ENCODE measurements around the gene SPATA20.
A peak's percentile ranks its signal among the peaks of the same experiment; 100 is the strongest.

The SPATA20 gene

GRCh38 chr17:50549256-50549941, 2.4 kb downstream of the SPATA20 start:
- DNase-seq (ENCODE audit: low spot score): no peak
- TF ChIP-seq, protein P1, sequence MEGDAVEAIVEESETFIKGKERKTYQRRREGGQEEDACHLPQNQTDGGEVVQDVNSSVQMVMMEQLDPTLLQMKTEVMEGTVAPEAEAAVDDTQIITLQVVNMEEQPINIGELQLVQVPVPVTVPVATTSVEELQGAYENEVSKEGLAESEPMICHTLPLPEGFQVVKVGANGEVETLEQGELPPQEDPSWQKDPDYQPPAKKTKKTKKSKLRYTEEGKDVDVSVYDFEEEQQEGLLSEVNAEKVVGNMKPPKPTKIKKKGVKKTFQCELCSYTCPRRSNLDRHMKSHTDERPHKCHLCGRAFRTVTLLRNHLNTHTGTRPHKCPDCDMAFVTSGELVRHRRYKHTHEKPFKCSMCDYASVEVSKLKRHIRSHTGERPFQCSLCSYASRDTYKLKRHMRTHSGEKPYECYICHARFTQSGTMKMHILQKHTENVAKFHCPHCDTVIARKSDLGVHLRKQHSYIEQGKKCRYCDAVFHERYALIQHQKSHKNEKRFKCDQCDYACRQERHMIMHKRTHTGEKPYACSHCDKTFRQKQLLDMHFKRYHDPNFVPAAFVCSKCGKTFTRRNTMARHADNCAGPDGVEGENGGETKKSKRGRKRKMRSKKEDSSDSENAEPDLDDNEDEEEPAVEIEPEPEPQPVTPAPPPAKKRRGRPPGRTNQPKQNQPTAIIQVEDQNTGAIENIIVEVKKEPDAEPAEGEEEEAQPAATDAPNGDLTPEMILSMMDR (IDR thresholded peaks at IDR 0.05; ENCODE audit: extremely low read depth, missing control alignments): no peak

GRCh38 chr17:50549969-50550368, 3.0 kb downstream of the SPATA20 start:
- TF ChIP-seq, protein P1 (IDR thresholded peaks at IDR 0.05; ENCODE audit: extremely low read depth, missing control alignments): no peak
- DNase-seq (ENCODE audit: low spot score): no peak

DNA sequence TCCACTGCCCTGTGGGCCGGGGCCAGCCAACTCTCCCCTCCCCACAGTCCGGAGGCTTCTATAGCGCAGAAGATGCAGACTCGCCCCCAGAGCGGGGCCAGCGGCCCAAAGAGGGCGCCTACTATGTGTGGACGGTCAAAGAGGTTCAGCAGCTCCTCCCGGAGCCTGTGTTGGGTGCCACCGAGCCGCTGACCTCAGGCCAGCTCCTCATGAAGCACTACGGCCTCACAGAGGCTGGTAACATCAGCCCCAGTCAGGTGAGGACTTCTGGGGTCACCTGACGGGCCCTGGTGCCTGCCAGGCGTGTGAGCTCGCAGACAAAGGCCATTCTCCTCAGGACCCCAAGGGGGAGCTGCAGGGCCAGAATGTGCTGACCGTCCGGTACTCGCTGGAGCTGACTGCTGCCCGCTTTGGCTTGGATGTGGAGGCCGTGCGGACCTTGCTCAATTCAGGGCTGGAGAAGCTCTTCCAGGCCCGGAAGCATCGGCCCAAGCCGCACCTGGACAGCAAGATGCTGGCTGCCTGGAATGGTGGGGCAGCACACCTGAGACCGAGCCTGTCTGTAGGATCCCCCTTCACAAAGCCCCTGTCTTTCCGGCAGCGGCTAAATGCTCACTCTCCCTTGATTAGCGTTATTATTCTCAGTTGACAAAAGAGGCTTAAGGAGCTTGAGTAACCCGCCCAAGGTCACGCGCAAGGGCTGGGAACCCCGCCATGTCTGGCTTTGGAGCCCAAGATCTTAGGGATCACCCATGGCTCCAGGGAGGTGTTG, 3.9 kb downstream of the SPATA20 start:
- DNase-seq (ENCODE audit: low spot score): no peak
- TF ChIP-seq, protein P1 (IDR thresholded peaks at IDR 0.05; ENCODE audit: extremely low read depth, missing control alignments): peak; percentile 35

DNA sequence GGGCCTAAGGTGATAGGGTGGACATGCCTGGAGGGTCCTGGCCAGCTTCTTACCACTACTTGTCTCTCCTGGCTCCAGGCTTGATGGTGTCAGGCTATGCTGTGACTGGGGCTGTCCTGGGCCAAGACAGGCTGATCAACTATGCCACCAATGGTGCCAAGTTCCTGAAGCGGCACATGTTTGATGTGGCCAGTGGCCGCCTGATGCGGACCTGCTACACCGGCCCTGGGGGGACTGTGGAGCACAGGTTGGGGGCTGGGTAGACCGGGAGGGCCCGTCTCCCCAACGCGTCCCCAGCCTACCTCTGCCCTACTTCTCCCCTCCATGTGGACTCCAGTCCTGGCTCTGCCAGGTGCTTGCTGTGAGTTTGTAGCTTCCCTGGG, 4.5 kb downstream of the SPATA20 start:
- no peak for DNase-seq (ENCODE audit: low spot score)
- TF ChIP-seq, protein P1 (IDR thresholded peaks at IDR 0.05; ENCODE audit: extremely low read depth, missing control alignments): no peak

DNA sequence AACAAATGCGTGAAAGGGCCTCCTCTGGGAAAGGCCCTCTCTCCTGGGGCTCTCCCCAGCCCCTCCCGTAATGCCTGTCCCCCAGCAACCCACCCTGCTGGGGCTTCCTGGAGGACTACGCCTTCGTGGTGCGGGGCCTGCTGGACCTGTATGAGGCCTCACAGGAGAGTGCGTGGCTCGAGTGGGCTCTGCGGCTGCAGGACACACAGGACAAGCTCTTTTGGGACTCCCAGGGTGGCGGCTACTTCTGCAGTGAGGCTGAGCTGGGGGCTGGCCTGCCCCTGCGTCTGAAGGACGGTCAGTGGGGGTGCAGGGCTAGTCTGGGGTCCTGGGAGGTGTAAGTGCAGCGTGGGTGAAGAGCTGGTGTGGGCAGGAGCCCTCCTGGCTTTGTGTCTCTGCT, 4.9 kb downstream of the SPATA20 start:
- TF ChIP-seq, protein P1 (IDR thresholded peaks at IDR 0.05; ENCODE audit: extremely low read depth, missing control alignments): no peak
- no peak for DNase-seq (ENCODE audit: low spot score)

GRCh38 chr17:50554201-50554600, 7.2 kb downstream of the SPATA20 start:
- TF ChIP-seq, protein P1 (IDR thresholded peaks at IDR 0.05; ENCODE audit: extremely low read depth, missing control alignments): no peak
- no peak for DNase-seq (ENCODE audit: low spot score)

DNA sequence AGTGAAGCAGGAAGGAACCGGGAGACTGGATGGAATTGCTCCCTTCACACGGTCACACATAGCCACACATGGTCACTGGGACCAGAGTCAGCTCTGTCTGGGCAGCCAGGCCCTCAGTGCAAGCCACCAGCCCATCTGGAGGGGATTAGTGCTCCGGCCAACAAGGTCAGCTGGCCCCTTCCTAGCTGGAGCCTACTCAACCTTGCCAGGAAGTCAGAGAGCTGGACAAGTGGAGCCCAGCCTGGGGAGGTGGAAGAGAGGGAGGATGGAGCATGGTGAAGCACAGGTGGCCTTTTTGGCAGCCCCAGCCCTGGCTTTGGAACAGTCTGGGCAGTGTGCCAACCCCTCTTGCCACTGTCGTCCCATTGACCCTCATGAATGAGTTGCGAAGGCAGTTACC, 9.8 kb downstream of the SPATA20 start:
- DNase-seq (ENCODE audit: low spot score): no peak
- TF ChIP-seq, protein P1 (IDR thresholded peaks at IDR 0.05; ENCODE audit: extremely low read depth, missing control alignments): no peak

Data from GM20000 (cell line).